Ovary (tissue), 9 donors: ENCODE data around the gene EEFSEC. TPM values are rescaled to one million over a fixed set of nuclear protein-coding genes. Genes with fewer than 3 reads are reported as not detected.

Source experiments
- DNase-seq, 5 donors: peaks; one replicate each; pipeline ENCODE4 v3.0.0-alpha.2; 2019 to 2020
- H3K27ac ChIP-seq, 2 donors: fragments of 200-600 bp; one replicate each; pipeline versions ENCODE4 v1.5.1 to v1.8.0; 2019 to 2022
- H3K27me3 ChIP-seq: fragments of 200-600 bp; one replicate; pipeline ENCODE4 v1.8.0; 2022
- H3K36me3 ChIP-seq: fragments of 200-600 bp; sonication (generic); one replicate; pipeline ENCODE4 v1.5.1; 2019
- H3K4me1 ChIP-seq: one replicate; pipeline ENCODE4 v1.8.1; 2013; ENCODE audit warnings: mild to moderate bottlenecking, moderate library complexity; ENCODE audit not compliant: insufficient read depth
- H3K4me3 ChIP-seq: fragments of 200-600 bp; sonication (generic); one replicate; pipeline ENCODE4 v1.5.1; 2017
- H3K9me3 ChIP-seq, 2 donors: fragments of 200-600 bp in 1 of 2; sonication (generic) in 1 of 2; one replicate each; pipeline versions ENCODE4 v1.5.1 to v1.8.1; 2013 to 2019; ENCODE audit warnings: mild to moderate bottlenecking in 1 of 2, moderate library complexity in 1 of 2
- CTCF ChIP-seq, 3 donors: fragments of 450-650 bp in 2 of 3; fragments of 200-600 bp in 1 of 3; IDR thresholded peaks; one replicate each; pipeline versions ENCODE4 v1.5.1 to v1.8.0; 2016 to 2022; ENCODE audit warnings: antibody characterized with exemption in 3 of 3, mild to moderate bottlenecking in 1 of 3
- EP300 ChIP-seq: sonication (generic); formaldehyde crosslinking; IDR thresholded peaks from one replicate; pipeline ENCODE4 v1.6.1; 2017; ENCODE audit warnings: antibody characterized with exemption
- POLR2A ChIP-seq: fragments of 450-650 bp; IDR thresholded peaks from one replicate; pipeline ENCODE4 v1.6.1; 2017; ENCODE audit warnings: antibody characterized with exemption, mild to moderate bottlenecking, moderate library complexity
- WGBS, 3 donors: extraction: QIAGEN DNeasy Blood & Tissue Kit in 1 of 3; methylation state at CpG; one replicate each; pipeline versions ENCODE4 v1.1.5 to v1.1.7; 2013 to 2017; 5-methylcytosine and 5-hydroxymethylcytosine counted together
- intact Hi-C, 4 donors: fragments of 100-400 bp; cut with DNase I; formaldehyde crosslinking; loops; one replicate each; pipeline versions ENCODE4 v1.11.0 to v1.15.1; 2022 to 2023
- polyA plus RNA-seq, 2 donors: library from polyadenylated mRNA; stranded (reverse); fragments of 200-250 nt in 1 of 2; fragments of 350-450 nt in 1 of 2; fragmentation: Illumina TruSeq in 1 of 2; extraction: RNeasy Lipid Tissue Mini Kit (QIAGEN cat#74804) in 1 of 2; gene quantifications; one replicate each; pipeline ENCODE4 v1.2.3, GENCODE V29; 2013 to 2014
- total RNA-seq, 7 donors: library from RNA; depleted of rRNA in 2 of 7; stranded (reverse); fragments of >200 nt in 2 of 7; fragmentation: NEBNext Ultra II Directional in 3 of 7; extraction: Animal tissue kit (Norgen Biotek cat#: 25700) in 3 of 7; gene quantifications; one replicate each; pipeline versions ENCODE4 v1.1.0 to v1.2.4, GENCODE V29; 2016 to 2023
- donor health status: DM: no; HTN: no; CAD: no; lungs with moderate emphysema.
- donor health status: DM: no; HTN: no; CAD: no.
- donor health status: Bipolar disorder and iron deficiency.
- donor health status: DM: yes; HTN: yes; CAD: no.
- donor health status: DM: no; HTN: no; CAD: no.
- donor health status: DM: yes; HTN: yes; CAD: no.

The EEFSEC gene
- total and polyA plus RNA-seq, 9 donors, result 6.8 to 21.0 (median 15.4) TPM

- Histone ChIP-seq H3K9me3 (no peaks in the 10 kb centered on the region), H3K4me3 (no peak overlapping the region), H3K4me1 (peaks cover 5% of the 10 kb centered on the region), H3K36me3 (no peaks in the 10 kb centered on the region), H3K27ac (no peak overlapping the region), H3K27me3 (no peaks in the 10 kb centered on the region)
- peak in 2 of 5 donors; percentile 12 to 15 for DNase-seq
- 96 to 97% (median 96%) methylated on average over 6 of the region's 6 CpGs for WGBS, 3 donors
- intact Hi-C loops, result loop anchor here in 1 of 4 donors (2.0 kb wide), 1 partner anchor 39 kb away; no protein-coding TSS in a partner anchor
- TF ChIP-seq EP300 (no peak), POLR2A (no peak), CTCF (IDR thresholded peaks at IDR 0.05) (no peak)
Observed at GRCh38 chr3:128329491-128330213, 176.4 kb downstream of the EEFSEC start.

GRCh38 chr3:128330214-128330842 lies 177.0 kb downstream of the EEFSEC start:
- Histone ChIP-seq H3K4me3 (no peak overlapping the region), H3K9me3 (no peaks in the 10 kb centered on the region), H3K4me1 (no peaks in the 10 kb centered on the region), H3K36me3 (no peaks in the 10 kb centered on the region), H3K27ac (no peak overlapping the region), H3K27me3 (no peaks in the 10 kb centered on the region)
- TF ChIP-seq CTCF (IDR thresholded peaks at IDR 0.05) (no peak), EP300 (no peak), POLR2A (no peak)
- intact Hi-C loops, result no loop called here
- DNase-seq, result peak in 1 of 5 donors; percentile 3
- WGBS, 3 donors, result 95 to 97% (median 96%) methylated on average over 13 of the region's 13 CpGs

- H3K27ac ChIP-seq, result no peak overlapping the region
- no peaks in the 10 kb centered on the region for H3K36me3 ChIP-seq
- peak in 1 of 5 donors; percentile 10 for DNase-seq
- TF ChIP-seq CTCF (IDR thresholded peaks at IDR 0.05) (no peak), EP300 (no peak), POLR2A (no peak)
- 69 to 80% (median 73%) methylated on average over 8 of the region's 8 CpGs for WGBS, 3 donors
- H3K27me3 ChIP-seq, result no peaks in the 10 kb centered on the region
- intact Hi-C loops, result no loop called here
- no peak overlapping the region for H3K4me3 ChIP-seq
- no peaks in the 10 kb centered on the region for H3K4me1 ChIP-seq
- H3K9me3 ChIP-seq, result no peaks in the 10 kb centered on the region
Observed at GRCh38 chr3:128334086-128334645, 180.9 kb downstream of the EEFSEC start.

GRCh38 chr3:128334766-128335165 lies 181.5 kb downstream of the EEFSEC start:
- intact Hi-C loops, result no loop called here
- Histone ChIP-seq H3K27me3 (no peaks in the 10 kb centered on the region), H3K9me3 (no peaks in the 10 kb centered on the region), H3K36me3 (no peaks in the 10 kb centered on the region), H3K4me3 (no peak overlapping the region), H3K27ac (no peak overlapping the region), H3K4me1 (no peaks in the 10 kb centered on the region)
- peak in 1 of 5 donors; percentile 2 for DNase-seq
- WGBS, 3 donors, result 92 to 100% (median 98%) methylated on average over 3 of the region's 3 CpGs
- TF ChIP-seq CTCF (IDR thresholded peaks at IDR 0.05) (no peak), POLR2A (no peak)
